Measurements from ENCODE around the gene CBFA2T3. TPM values are rescaled to one million over a fixed set of nuclear protein-coding genes. Genes with fewer than 3 reads are reported as not detected.

CBFA2T3 gene
- total RNA-seq, result 10 to 100 TPM in 1 of 2 donors, 1 to 10 TPM in 1; 8.9 to 10.4 TPM
- polyA plus RNA-seq (ENCODE audit: insufficient read length in 6 of 6), result 1 to 10 TPM; 3.8 to 6.8 (median 4.8) TPM
- long read RNA-seq, donor 1, partial matches to known transcripts, result 0 of 2 reads
- long read RNA-seq, donor 1, other reads (novel, unspliced or antisense), result 0 of 2 reads
- long read RNA-seq, donor 2, result 0 reads
- long read RNA-seq, donor 3, result 0 reads
- long read RNA-seq, donor 4, result 0 reads
- long read RNA-seq, donor 5, result 0 reads
- long read RNA-seq, donor 6, result 0 reads
- long read RNA-seq, donor 7, result 0 reads
- long read RNA-seq, donor 8, result 0 reads
- long read RNA-seq, donor 9, result 0 reads
- long read RNA-seq, donor 10, partial matches to known transcripts, result 0 of 1 reads
- long read RNA-seq, donor 10, other reads (novel, unspliced or antisense), result 1 of 1 reads
- long read RNA-seq, donor 11, result 0 reads
- long read RNA-seq, donor 12, result 0 reads

- Histone ChIP-seq H3K36me3 (no peaks in the 10 kb centered on the region), H3K4me1 (peaks cover 4 to 66% of the 10 kb centered on the region in 2 donors), H3K27me3 (peaks cover 0 to 74% of the 10 kb centered on the region in 2 donors), H3K4me3 (peak within 1 kb of the TSS in 1 of 2 donors; percentile 48), H3K9me3 (no peaks in the 10 kb centered on the region), H3K27ac (peak within 1 kb of the TSS in 1 of 2 donors; percentile 76)
- intact Hi-C loops (cut with DNase I), result no loop called here
- DNase-seq, result peak; percentile 63 to 96 (median 86)
- ATAC-seq, result peak; percentile 83
- no peak for TF ChIP-seq CTCF (IDR thresholded peaks at IDR 0.05)
Measured at GRCh38 chr16:88977018-88977811, at the start of gene CBFA2T3. CBFA2T3 (minus strand) TSS chr16:88977207; CDS start chr16:88976807, 400 bp downstream.

GRCh38 chr16:89026121-89026612, 49.2 kb upstream of the CBFA2T3 start:
- Histone ChIP-seq H3K4me3 (no peak overlapping the region), H3K27ac (no peak overlapping the region), H3K9me3 (peaks cover 0 to 17% of the 10 kb centered on the region in 2 donors), H3K4me1 (no peaks in the 10 kb centered on the region), H3K36me3 (no peaks in the 10 kb centered on the region), H3K27me3 (peaks cover 0 to 46% of the 10 kb centered on the region in 2 donors)
- intact Hi-C loops (cut with DNase I), result no loop called here
- no peak for TF ChIP-seq CTCF (IDR thresholded peaks at IDR 0.05)
- DNase-seq, result no peak
- ATAC-seq, result no peak

- TF ChIP-seq CTCF (IDR thresholded peaks at IDR 0.05), result no peak
- Histone ChIP-seq H3K4me3 (no peak overlapping the region), H3K36me3 (no peaks in the 10 kb centered on the region), H3K9me3 (peaks cover 0 to 13% of the 10 kb centered on the region in 2 donors), H3K4me1 (no peaks in the 10 kb centered on the region), H3K27ac (no peak overlapping the region), H3K27me3 (peaks cover 0 to 52% of the 10 kb centered on the region in 2 donors)
- DNase-seq, result no peak
- intact Hi-C loops (cut with DNase I), result no loop called here
- no peak for ATAC-seq
Measured at GRCh38 chr16:89025636-89026035, 48.6 kb upstream of the CBFA2T3 start.

- Histone ChIP-seq H3K4me3 (no peak overlapping the region), H3K9me3 (peaks cover 0 to 13% of the 10 kb centered on the region in 2 donors), H3K4me1 (no peaks in the 10 kb centered on the region), H3K27me3 (peaks cover 0 to 62% of the 10 kb centered on the region in 2 donors), H3K36me3 (no peaks in the 10 kb centered on the region), H3K27ac (no peak overlapping the region)
- intact Hi-C loops (cut with DNase I), result no loop called here
- TF ChIP-seq CTCF (IDR thresholded peaks at IDR 0.05), result no peak
- no peak for DNase-seq
- ATAC-seq, result no peak
Measured at GRCh38 chr16:89024546-89025060, 47.6 kb upstream of the CBFA2T3 start.
